ENCODE measurements around the gene CACNA1B.
"Not testable (repeated sequence)": the region's sequence is repeated elsewhere in the genome, so short reads cannot be mapped to it uniquely, and the experiment has no call there.

Gene CACNA1B

GRCh38 chr9:138016406-138017187, 139.0 kb downstream of the CACNA1B start:
- DNase-seq, result no peak

- DNase-seq, result no peak
These were observed 139.6 kb downstream of the CACNA1B start for GRCh38 chr9:138017200-138017599.

- DNase-seq, result not testable (repeated sequence)
These were observed 141.9 kb downstream of the CACNA1B start for GRCh38 chr9:138019514-138019913.

DNA sequence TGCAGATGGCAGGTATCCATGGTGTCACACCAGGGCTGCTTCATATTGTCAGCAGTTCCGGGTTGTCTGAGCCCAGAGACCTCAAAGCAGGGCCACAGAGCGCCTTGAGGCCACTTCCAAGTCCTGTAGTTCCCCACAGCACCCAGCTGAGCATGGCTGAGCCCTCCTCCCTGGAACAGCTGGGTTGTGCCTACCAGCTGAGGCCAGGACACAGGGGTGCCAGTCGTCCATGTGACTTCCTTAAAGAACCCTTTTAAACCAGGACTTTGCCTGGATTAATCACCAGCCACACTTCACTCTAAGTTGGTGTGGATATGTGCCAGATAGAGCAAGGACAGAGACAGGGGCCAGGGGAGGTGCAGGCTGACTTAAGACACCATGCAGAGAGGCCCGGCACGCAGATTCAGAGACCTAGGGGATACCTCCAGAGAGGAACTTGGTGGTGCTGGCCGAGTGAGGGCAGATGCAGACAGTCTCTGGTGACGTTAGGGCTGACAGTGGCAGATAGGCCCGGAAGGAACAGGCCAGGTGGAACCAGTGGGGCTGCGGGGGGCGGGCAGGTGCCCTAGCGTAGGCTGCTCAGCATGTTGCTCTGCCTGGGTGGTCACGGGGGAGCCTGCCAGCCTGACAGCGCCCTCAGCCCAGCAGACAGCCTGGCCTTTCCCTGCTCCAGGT, 142.7 kb downstream of the CACNA1B start:
- DNase-seq, result no peak

DNA sequence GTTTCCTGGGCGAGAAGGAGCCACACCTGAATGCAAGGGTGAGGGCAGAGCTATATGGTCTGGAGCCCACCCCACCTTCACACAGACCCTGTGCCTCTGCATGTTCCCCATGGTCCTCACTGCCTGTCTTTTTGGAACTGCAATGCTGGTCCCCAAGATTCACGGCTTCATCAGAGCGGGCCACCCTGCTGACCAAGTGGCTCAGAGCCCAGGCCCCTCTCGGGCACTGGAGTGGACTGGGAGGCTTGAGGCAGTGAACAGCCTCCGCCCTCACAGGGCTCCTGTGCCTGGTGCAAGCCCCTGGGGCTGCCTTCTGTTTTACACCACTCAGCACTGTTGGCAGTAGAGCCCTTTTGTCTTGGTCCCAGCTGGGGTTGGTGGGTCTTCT, 143.2 kb downstream of the CACNA1B start:
- no peak for DNase-seq

DNA sequence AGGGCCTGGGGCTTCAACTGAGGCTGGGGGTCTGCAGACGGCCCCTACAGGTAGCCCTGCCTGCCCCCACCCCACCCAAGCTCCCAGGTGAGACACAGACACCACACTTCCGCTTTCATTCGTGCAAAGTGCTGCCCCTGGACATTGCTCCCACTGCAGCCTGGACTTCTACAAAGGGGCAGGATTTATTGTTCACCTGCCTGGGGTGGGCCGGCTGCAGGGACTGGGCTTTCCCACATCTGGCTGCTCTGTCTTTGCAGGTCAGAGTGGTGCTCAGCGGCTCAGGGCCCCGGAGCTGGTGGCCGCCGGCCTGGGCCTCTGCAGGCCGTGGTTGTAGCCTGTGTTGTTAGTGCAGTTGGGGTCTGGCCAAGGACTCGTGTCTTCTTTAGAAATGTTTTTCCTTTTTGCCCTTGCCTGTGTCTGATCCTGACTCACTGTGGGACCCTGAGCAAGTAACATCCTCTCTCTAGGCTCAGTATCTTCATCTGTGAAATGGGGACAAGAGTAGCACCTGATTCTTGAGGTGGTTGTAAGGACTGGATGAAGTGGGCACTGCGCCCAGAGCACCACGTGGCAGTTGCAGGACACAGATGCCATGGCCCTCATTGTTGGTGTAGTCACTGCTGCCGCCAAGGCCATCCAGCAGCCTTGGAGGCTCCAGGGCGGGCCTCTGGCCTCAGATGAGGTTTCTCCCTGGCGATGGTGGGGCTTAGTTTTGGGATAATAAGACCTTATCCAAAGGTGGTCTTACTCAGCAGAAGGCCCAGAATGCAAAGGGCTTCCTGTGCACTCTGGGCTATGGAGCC, 143.9 kb downstream of the CACNA1B start:
- no peak for DNase-seq

- DNase-seq, result no peak
These were observed 144.6 kb downstream of the CACNA1B start for GRCh38 chr9:138022121-138022741.

GRCh38 chr9:138022756-138023393, 145.3 kb downstream of the CACNA1B start:
- DNase-seq, result no peak

DNA sequence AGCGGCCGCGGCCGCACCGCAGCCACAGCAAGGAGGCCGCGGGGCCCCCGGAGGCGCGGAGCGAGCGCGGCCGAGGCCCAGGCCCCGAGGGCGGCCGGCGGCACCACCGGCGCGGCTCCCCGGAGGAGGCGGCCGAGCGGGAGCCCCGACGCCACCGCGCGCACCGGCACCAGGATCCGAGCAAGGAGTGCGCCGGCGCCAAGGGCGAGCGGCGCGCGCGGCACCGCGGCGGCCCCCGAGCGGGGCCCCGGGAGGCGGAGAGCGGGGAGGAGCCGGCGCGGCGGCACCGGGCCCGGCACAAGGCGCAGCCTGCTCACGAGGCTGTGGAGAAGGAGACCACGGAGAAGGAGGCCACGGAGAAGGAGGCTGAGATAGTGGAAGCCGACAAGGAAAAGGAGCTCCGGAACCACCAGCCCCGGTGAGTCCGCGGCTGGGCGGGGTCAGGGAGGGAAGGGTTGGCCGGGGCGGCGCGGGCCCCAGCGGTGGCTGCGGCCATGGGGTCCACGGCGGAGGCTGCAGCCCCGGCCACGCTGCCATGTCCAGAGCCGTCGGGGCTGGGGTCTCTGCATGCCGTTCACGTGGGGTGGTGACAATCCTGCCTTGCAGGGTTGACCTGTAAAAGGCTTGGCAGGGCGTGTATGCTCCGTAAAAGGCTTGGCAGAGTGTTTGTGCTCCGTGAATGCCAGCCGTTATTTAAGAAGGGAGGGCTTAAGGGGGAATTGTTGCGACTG, 146.0 kb downstream of the CACNA1B start:
- no peak for DNase-seq

DNA sequence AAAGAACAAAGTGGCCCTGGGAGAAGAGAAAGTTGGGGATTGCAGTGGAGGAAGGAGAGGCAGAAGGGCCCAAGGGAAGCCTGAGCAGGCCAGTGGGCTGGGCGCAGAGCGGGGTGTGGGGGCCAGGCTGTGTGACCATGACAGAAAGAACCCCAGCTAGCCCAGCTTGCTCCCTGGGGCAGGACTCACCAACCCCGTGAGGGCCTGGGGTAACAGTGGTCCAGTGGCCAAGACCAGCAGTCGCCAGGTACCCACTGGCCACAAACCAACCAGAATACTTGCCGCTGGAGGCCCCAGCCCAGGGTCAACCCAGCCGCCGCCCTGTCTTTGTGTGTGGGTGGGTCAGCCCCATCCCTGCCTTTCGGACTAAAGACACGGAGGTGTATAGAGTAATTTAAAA, 146.5 kb downstream of the CACNA1B start:
- DNase-seq, result no peak

GRCh38 chr9:138024831-138025291, 147.3 kb downstream of the CACNA1B start:
- no peak for DNase-seq

GRCh38 chr9:138025417-138025816, 147.8 kb downstream of the CACNA1B start:
- no peak for DNase-seq

- no peak for DNase-seq
These were observed 148.3 kb downstream of the CACNA1B start for GRCh38 chr9:138025908-138026307.

GRCh38 chr9:138028596-138028995, 151.0 kb downstream of the CACNA1B start:
- no peak for DNase-seq

DNA sequence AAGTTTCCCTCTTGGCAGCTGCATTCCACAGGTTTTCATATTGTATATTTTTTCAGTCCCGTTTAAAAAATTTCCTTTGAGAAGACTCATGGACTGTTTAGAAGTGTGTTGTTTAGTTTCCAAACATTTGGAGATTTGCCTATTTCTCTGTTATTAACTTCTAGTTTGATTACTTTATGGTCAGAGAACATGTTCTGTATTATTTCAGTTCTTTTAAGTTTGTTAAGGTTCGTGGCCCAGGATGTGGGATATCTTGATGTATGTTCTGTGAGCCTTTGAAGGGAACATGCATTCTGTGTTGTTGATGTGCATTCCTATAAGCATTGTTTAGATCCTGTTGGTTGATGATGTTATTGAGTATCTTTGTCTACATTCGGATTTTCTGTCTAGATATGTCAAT, 153.6 kb downstream of the CACNA1B start:
- no peak for DNase-seq

- DNase-seq, result no peak
These were observed 156.4 kb downstream of the CACNA1B start for GRCh38 chr9:138033950-138034349.

GRCh38 chr9:138037140-138037539, 159.6 kb downstream of the CACNA1B start:
- DNase-seq, result no peak

DNA sequence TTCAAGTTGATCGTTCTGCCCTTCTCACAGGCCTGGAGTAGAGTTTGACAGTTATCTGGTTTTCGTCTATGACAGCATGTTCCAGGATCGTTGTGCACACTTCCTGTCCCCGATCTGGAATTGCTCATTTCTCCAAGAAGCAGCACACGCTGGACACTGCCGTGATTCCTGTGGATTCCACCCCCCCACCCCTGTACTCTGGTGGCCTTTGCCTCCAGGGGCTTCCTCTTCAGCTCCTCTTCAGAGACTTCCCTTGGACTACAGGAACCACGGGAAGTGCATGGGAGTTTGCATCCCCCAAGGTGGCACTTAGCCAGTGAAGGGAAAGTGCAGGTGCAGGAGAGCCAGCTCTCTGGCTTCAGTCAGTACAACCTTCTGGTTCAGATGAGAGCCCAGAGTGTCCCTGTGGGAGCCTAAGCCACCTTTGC, 160.7 kb downstream of the CACNA1B start:
- no peak for DNase-seq

DNA sequence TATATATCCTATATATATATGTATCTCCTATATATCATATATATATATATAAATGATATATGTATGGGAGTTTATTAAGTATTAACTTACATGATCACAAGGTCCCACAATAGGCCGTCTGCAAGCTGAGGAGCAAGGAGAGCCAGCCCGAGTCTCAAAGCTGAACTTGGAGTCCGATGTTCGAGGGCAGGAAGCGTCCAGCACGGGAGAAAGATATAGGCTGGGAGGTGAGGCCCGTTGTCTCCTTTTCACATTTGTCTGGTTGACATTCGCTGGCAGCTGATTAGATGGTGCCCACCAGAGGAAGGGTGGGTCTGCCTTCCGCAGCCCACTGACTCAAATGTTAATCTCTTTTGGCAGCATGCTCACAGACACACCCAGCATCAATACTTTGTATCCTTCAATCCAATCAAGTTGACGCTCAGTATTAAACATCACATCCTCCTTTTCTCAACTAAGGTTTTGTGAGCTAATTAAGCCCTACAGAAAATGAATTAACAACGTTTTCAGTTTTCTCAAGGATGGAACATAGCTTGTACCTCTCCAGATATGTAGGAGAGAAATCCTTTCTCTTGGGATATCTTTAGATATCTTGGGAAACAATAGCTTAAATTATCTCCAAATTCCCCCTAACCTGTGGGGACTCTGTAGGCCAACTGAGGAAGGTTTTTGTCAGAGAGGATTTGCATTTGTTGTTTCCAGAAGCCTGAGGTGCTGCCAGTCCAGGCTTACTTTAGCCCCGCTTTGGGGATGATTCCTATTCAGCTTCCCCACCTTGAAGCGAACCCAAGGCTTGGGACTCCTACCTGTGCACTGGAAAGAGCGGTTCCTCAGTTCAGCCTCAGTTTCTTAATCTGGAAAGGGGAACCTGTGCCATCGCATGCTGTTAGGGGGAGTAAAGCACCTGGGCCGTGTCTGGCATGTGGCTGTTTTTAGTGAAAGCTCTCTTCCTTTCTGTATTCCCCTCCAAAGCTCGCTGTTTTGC, 163.2 kb downstream of the CACNA1B start:
- DNase-seq, result no peak

DNA sequence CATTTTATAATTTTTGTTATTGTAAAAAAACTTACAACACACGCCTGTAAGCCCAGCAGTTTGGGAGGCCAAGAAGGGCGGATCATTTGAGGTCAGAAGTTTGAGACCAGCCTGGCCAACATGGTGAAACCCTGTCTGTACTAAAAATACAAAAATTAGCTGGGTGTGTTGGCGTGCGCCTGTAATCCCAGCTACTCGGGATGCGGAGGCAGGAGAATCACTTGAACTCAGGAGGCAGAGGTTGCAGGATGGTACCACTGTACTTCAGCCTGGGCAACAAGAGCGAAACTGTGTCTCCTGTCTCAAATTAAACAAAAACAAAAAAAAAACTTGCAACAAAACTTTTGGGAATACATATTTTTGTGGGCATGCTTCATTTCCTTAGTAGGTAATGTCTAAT, 164.6 kb downstream of the CACNA1B start:
- DNase-seq, result no peak
